ENCODE data around the gene ADARB2. TPM values are rescaled to one million over a fixed set of nuclear protein-coding genes. Genes with fewer than 3 reads are reported as not detected.

Gene ADARB2
- total RNA-seq, 3 donors from 2014 or later (not counting 1 experiment from before 2014, with no cell fraction given) = 0.27 to 0.78 (median 0.40) TPM

DNA sequence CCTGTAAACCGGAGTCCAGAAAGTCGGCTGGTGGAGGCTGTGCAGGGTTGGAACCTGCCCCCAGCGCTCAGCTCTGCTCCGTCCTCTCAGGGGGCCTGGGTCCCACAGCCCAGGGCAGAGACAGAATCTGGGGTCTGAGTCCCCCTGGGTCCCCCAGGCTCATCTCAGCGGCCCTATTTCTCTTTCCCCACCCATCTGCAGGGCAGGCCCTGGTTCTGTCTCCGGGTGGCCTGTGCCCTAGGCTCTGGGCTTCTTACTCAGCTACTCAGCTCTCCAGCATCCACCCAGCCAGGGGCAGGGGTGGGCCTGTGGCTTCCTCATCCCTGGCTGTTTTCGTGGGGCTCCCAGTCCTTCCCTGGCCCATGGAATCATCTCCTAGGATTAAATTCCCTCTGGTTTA is 183.4 kb downstream of the ADARB2 start:
- no peak for TF ChIP-seq CTCF (IDR thresholded peaks at IDR 0.05)
- Histone ChIP-seq H3K27me3 (ENCODE audit: control insufficient read depth, insufficient read depth, low read length) (no peaks in the 10 kb centered on the region), H3K36me3 (ENCODE audit: control insufficient read depth, insufficient read depth, low read length) (no peaks in the 10 kb centered on the region), H3K4me1 (ENCODE audit: control insufficient read depth, insufficient read depth, low read length) (no peaks in the 10 kb centered on the region), H3K4me3 (ENCODE audit: low read length) (no peak overlapping the region), H3K27ac (ENCODE audit: low read length) (no peak overlapping the region), H3K9me3 (ENCODE audit: control insufficient read depth, insufficient read depth, low read length) (no peaks in the 10 kb centered on the region)
- peaks cover 7 to 11% of the 10 kb centered on the region in 2 donors for H3K27me3 Mint-ChIP-seq (ENCODE audit: low read depth in 2 of 2)
- intact Hi-C loops (cut with micrococcal nuclease) = no loop called here
- no peaks in the 10 kb centered on the region for H3K4me1 Mint-ChIP-seq
- DNase-seq (no peak), ATAC-seq (no peak)
- H3K36me3 Mint-ChIP-seq = no peaks in the 10 kb centered on the region
- WGBS (ENCODE audit: insufficient coverage) = 84% methylated on average over 7 of the region's 7 CpGs
- H3K9me3 Mint-ChIP-seq = no peaks in the 10 kb centered on the region
- no peak overlapping the region for H3K27ac Mint-ChIP-seq
- H3K4me3 Mint-ChIP-seq = no peak overlapping the region

DNA sequence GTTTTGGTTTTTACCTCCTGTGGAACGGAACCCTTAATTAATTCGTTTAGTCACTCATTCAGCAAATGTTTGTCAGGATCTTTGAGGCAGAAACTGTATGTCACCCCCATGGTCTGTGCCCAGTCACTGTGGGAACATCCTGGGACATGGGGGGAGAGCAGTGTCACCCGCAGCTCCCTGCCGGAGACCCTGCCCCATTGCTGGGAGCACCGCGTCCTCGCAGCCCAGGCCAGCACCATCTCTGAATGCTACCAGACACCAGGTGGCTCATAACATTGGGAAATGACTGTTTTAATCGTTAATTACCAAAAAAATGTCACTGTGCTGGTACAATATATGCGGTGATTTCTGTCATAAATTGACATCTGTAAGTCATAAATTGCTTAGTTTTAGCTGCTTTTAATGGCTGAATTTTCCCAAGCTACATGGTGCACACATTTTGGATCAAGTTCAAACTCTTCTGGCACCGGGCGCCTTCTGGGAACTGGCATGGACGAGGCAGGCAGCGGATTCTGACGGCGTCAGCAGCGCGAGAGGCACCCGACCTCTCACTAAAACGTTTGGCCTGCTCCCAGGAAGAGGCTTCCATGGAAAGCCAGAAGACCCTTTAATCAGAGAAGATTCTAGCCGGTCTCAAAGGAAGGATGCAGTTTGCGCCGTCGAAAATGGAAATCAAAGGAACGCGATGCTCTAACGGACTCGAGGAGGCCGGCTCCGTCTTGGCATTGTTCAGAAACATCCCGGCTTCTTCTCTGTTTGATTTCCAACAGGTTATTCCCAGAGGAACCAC is 184.2 kb downstream of the ADARB2 start:
- DNase-seq (no peak), ATAC-seq (no peak)
- H3K36me3 Mint-ChIP-seq = no peaks in the 10 kb centered on the region
- H3K27me3 ChIP-seq (ENCODE audit: control insufficient read depth, insufficient read depth, low read length) = no peaks in the 10 kb centered on the region
- H3K9me3 ChIP-seq (ENCODE audit: control insufficient read depth, insufficient read depth, low read length) = no peaks in the 10 kb centered on the region
- intact Hi-C loops (cut with micrococcal nuclease) = no loop called here
- no peak overlapping the region for H3K27ac Mint-ChIP-seq
- H3K4me1 ChIP-seq (ENCODE audit: control insufficient read depth, insufficient read depth, low read length) = no peaks in the 10 kb centered on the region
- no peak overlapping the region for H3K4me3 ChIP-seq (ENCODE audit: low read length)
- H3K4me3 Mint-ChIP-seq = no peak overlapping the region
- TF ChIP-seq CTCF (IDR thresholded peaks at IDR 0.05) = no peak
- H3K27ac ChIP-seq (ENCODE audit: low read length) = no peak overlapping the region
- no peaks in the 10 kb centered on the region for H3K9me3 Mint-ChIP-seq
- H3K36me3 ChIP-seq (ENCODE audit: control insufficient read depth, insufficient read depth, low read length) = no peaks in the 10 kb centered on the region
- 87% methylated on average over 30 of the region's 30 CpGs for WGBS (ENCODE audit: insufficient coverage)
- H3K4me1 Mint-ChIP-seq = no peaks in the 10 kb centered on the region
- H3K27me3 Mint-ChIP-seq (ENCODE audit: low read depth in 2 of 2) = peaks cover 3 to 8% of the 10 kb centered on the region in 2 donors

- WGBS (ENCODE audit: insufficient coverage) = 65% methylated on average over 9 of the region's 9 CpGs
- intact Hi-C loops (cut with micrococcal nuclease) = no loop called here
- Histone ChIP-seq H3K9me3 (ENCODE audit: control insufficient read depth, insufficient read depth, low read length) (no peaks in the 10 kb centered on the region), H3K4me1 (ENCODE audit: control insufficient read depth, insufficient read depth, low read length) (no peaks in the 10 kb centered on the region), H3K4me3 (ENCODE audit: low read length) (no peak overlapping the region), H3K27ac (ENCODE audit: low read length) (no peak overlapping the region), H3K36me3 (ENCODE audit: control insufficient read depth, insufficient read depth, low read length) (no peaks in the 10 kb centered on the region), H3K27me3 (ENCODE audit: control insufficient read depth, insufficient read depth, low read length) (no peaks in the 10 kb centered on the region)
- H3K27ac Mint-ChIP-seq = no peak overlapping the region
- H3K4me3 Mint-ChIP-seq = no peak overlapping the region
- H3K36me3 Mint-ChIP-seq = no peaks in the 10 kb centered on the region
- no peak for DNase-seq
- ATAC-seq = no peak
- H3K4me1 Mint-ChIP-seq = no peaks in the 10 kb centered on the region
- no peak for TF ChIP-seq CTCF (IDR thresholded peaks at IDR 0.05)
- H3K9me3 Mint-ChIP-seq = no peaks in the 10 kb centered on the region
- H3K27me3 Mint-ChIP-seq (ENCODE audit: low read depth in 2 of 2) = peaks cover 3 to 8% of the 10 kb centered on the region in 2 donors
Observed at GRCh38 chr10:1552406-1552805, 184.9 kb downstream of the ADARB2 start.
